D721Med (cell line): ENCODE results near the gene NUP210.

ENCODE experiments used
- DNase-seq: peaks from one replicate; pipeline ENCODE4 v3.0.0; 2011; ENCODE audit warnings: low spot score; ENCODE audit not compliant: insufficient read length
- FAIRE-seq: peaks from 2 replicates; lab custom pipeline; 2011; peaks lifted over from hg19 to GRCh38; lab: Jason Lieb, UNC
- CTCF ChIP-seq: IDR thresholded peaks from 2 replicates; pipeline ENCODE4 v1.5.1; 2012; ENCODE audit warnings: mild to moderate bottlenecking, control low read depth; ENCODE audit not compliant: insufficient read depth; ENCODE audit errors: missing control alignments

Gene NUP210

DNA sequence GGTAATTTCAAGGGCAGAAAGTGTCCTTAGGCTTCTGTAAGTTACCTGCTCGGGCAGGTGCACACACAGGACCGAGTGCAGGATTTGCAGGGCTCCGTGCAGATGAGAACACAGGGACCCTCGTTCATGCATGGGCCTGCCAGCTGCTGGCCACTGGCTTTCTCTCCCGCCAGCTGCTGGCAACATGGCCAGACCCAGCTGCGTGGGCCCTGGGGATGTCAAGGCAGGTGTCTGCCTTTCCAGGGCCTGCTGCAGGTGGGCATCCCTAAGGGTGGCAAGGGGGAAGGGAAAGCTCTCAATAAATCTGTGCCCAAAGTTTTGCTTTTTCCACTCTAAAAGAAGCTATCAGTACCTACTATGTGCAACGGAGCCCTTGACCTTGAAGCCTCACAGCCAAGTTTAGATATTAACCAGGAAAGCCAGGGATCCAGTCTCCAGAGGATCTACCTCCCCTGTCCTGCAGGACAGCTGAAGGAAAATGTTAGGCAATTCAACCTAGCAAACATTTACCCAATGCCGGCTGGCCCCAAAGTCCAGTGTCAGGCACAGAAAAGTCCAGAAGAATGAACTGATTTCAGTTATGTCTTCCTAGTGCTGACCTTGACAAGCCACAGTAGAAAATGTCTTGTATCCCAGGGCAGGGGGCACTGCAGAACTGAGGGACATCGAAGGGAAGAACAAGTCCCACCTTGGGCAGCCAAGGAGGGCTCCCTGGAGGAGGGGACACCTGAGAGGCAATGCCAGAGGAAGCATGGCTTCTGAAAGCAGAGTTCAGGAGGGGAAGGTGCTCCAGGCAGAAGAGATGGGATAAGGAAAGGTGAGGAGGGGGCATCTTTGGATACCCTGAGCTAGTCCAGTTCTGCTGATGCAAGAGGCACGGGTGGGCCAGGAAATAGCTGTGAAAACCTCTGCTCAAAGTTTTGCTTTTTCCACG is 26.4 kb downstream of the NUP210 start:
- FAIRE-seq: no peak
- no peak for TF ChIP-seq CTCF
- no peak for DNase-seq

- FAIRE-seq: no peak
These were observed 28.8 kb downstream of the NUP210 start for GRCh38 chr3:13391308-13391707.

DNA sequence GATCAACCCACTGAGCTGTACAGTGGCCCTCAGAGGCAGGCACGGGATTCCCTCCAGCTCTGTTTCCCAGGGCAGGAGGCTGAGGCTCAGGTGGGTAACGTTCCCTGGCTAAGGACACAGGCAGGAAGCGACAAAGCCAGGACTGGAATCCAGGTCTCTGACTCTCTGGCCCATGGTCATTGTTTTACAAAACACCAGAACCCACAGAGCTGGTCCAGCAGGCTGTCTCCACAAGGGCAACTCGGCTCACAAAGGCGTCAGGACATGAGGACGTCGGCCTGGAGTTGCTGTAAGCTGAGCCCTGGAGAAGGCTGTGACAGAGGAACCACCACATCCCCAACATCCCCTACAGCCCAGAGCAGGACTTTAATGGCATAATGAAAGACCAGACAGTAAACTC is 30.7 kb downstream of the NUP210 start:
- FAIRE-seq (no peak), DNase-seq (no peak)
- no peak for TF ChIP-seq CTCF

More at GRCh38 chr3:13391308-13391707, 28.8 kb downstream of the NUP210 start:
- TF ChIP-seq CTCF: no peak
- no peak for DNase-seq

GRCh38 chr3:13388816-13389215 is 31.3 kb downstream of the NUP210 start:
- TF ChIP-seq CTCF: no peak
- DNase-seq (no peak), FAIRE-seq (no peak)

- TF ChIP-seq CTCF: no peak
- no peak for DNase-seq
- no peak for FAIRE-seq
These were observed 34.7 kb downstream of the NUP210 start for GRCh38 chr3:13385373-13385965.

- DNase-seq (no peak), FAIRE-seq (no peak)
- no peak for TF ChIP-seq CTCF
These were observed 39.2 kb downstream of the NUP210 start for GRCh38 chr3:13380971-13381370.
